Muscle of back (tissue), 11 donors: ENCODE measurements around the gene SEC23A. TPM values are rescaled to one million over a fixed set of nuclear protein-coding genes. Genes with fewer than 3 reads are reported as not detected.
A peak's percentile ranks its signal among the peaks of the same experiment; 100 is the strongest.
"Not testable (repeated sequence)": the region's sequence is repeated elsewhere in the genome, so short reads cannot be mapped to it uniquely, and the experiment has no call there.

Experiments
- DNase-seq, 3 donors: peaks; one replicate each; pipeline versions ENCODE4 v3.0.0 to v3.0.0-alpha.2; 2013
- polyA plus RNA-seq, 10 donors: library from polyadenylated mRNA; unstranded; fragments of 120-200 nt; gene quantifications; one replicate each; pipeline ENCODE4 v1.2.1, GENCODE V29; 2013; ENCODE audit not compliant: insufficient read length in 10 of 10

Gene SEC23A
- polyA plus RNA-seq, 10 donors, result 80.9 to 98.8 (median 90.6) TPM

GRCh38 chr14:39099215-39099614 is 3.8 kb downstream of the SEC23A start:
- DNase-seq, result not testable (repeated sequence)

GRCh38 chr14:39097159-39097558 is 5.9 kb downstream of the SEC23A start:
- DNase-seq, result no peak

- no peak for DNase-seq
These were observed 8.5 kb downstream of the SEC23A start for GRCh38 chr14:39094515-39094914.

- DNase-seq, result no peak
These were observed 11.3 kb downstream of the SEC23A start for GRCh38 chr14:39091716-39092115.

- no peak for DNase-seq
These were observed 12.4 kb downstream of the SEC23A start for GRCh38 chr14:39090548-39091111.

- no peak for DNase-seq
These were observed 15.5 kb downstream of the SEC23A start for GRCh38 chr14:39087493-39087892.

- no peak for DNase-seq
These were observed 17.1 kb downstream of the SEC23A start for GRCh38 chr14:39085933-39086332.

- DNase-seq, result no peak
These were observed 19.9 kb downstream of the SEC23A start for GRCh38 chr14:39083127-39083526.

- DNase-seq, result no peak
These were observed 22.1 kb downstream of the SEC23A start for GRCh38 chr14:39080886-39081285.

GRCh38 chr14:39071096-39071495 is 31.9 kb downstream of the SEC23A start:
- no peak for DNase-seq

- DNase-seq, result no peak
These were observed 33.1 kb downstream of the SEC23A start for GRCh38 chr14:39069923-39070322.

- not testable (repeated sequence) for DNase-seq
These were observed 33.7 kb downstream of the SEC23A start for GRCh38 chr14:39069169-39069805.

- no peak for DNase-seq
These were observed 42.1 kb downstream of the SEC23A start for GRCh38 chr14:39060818-39061437.

- DNase-seq, result peak in 2 of 3 donors; percentile 1 to 3
These were observed 47.1 kb downstream of the SEC23A start for GRCh38 chr14:39055786-39056474.

- DNase-seq, result not testable (repeated sequence)
These were observed 50.1 kb downstream of the SEC23A start for GRCh38 chr14:39052869-39053454.

GRCh38 chr14:39050389-39050788 is 52.6 kb downstream of the SEC23A start:
- DNase-seq, result no peak

- not testable (repeated sequence) for DNase-seq
These were observed 57.1 kb downstream of the SEC23A start for GRCh38 chr14:39045889-39046288.

GRCh38 chr14:39043352-39043943 is 59.6 kb downstream of the SEC23A start:
- DNase-seq, result no peak

- DNase-seq, result no peak
These were observed 62.5 kb downstream of the SEC23A start for GRCh38 chr14:39040529-39040928.

- DNase-seq, result no peak
These were observed 64.5 kb downstream of the SEC23A start for GRCh38 chr14:39038542-39038941.

- no peak for DNase-seq
These were observed 66.3 kb downstream of the SEC23A start for GRCh38 chr14:39036760-39037159.

GRCh38 chr14:39035336-39035735 is 67.7 kb downstream of the SEC23A start:
- DNase-seq, result no peak
